ENCODE results near the gene TBC1D12.

GRCh38 chr10:94432443-94432842 lies 30.1 kb downstream of the TBC1D12 start:
- TF ChIP-seq POLR2AphosphoS5 (IDR thresholded peaks at IDR 0.05): no peak
- TF ChIP-seq CTCF (IDR thresholded peaks at IDR 0.05): no peak
- no peak for TF ChIP-seq POLR2A (IDR thresholded peaks at IDR 0.05)

Data from gastroesophageal sphincter (tissue), 3 donors.